DND-41 (cell line): ENCODE results near the gene IFNA5.

ENCODE experiments used
- CTCF ChIP-seq: IDR thresholded peaks from 2 replicates; pipeline ENCODE4 v1.5.1; 2012; ENCODE audit warnings: borderline replicate concordance, low read length, moderate library complexity, mild to moderate bottlenecking; ENCODE audit not compliant: poor library complexity, severe bottlenecking; ENCODE audit errors: extremely low read depth
- EZH2 ChIP-seq: IDR thresholded peaks from 3 replicates; pipeline ENCODE4 v1.6.1; 2012; ENCODE audit warnings: borderline replicate concordance, low read depth, mild to moderate bottlenecking, moderate library complexity, low read length, inconsistent platforms; ENCODE audit not compliant: severe bottlenecking

DNA sequence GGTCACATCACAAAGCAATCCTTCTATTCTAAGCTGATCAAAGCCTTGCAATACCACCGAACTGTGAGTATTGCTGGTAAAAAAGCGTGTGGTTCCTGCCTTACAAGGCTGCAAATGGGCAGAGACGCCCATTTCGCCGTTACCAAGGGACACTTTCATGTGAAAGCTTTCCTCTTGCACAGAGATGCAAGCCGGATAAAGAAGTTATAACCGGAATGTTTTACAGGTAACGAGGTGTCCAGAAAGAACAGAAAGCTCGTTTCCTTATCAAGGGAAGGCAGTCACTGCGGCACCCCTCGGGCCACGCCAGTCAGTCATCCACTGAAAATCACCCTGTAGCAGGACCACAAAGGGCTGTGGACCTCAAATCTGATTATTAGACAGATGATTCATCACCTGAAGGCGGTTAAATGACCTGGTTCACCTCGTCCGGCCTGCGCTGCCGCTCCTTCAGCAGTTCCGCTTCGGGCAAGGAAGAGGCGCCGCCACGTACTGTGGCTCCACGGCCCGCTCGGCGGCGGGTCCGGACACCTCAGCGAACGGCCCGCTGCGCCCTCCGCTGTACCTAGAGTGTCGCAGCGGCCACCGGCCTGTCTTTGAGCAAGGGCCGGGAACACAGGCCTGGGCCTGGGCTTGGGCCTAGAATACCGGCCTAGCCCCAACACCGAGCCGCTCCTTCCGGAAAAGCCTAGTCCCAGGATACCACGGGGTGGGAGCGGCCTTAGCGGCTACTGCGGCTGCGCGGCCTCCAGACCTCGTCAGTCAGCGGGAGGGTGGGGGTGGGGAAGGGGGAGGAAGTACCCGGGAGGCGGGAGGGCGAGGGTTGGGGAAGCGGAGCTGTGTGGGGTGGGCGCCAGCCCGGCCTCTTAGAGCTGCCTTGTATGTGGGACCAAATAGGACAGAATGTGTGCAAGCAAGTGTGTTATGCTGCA lies 29.9 kb upstream of the IFNA5 start, which contains the start of gene KLHL9:
- TF ChIP-seq CTCF (no peak), EZH2 (no peak)
